NCI-H446 (cell line): ENCODE measurements around the gene GRIP1.

Source experiments
- DNase-seq, 2 experiments: peaks; one replicate each; lab custom pipeline; 2025; lab: John Stamatoyannopoulos, UW

Gene GRIP1

GRCh38 chr12:66392266-66392915, 286.5 kb downstream of the GRIP1 start:
- DNase-seq: peak in 1 of 2 experiments; percentile 1

GRCh38 chr12:66388517-66388916, 290.4 kb downstream of the GRIP1 start:
- DNase-seq: no peak

GRCh38 chr12:66387117-66387516, 291.8 kb downstream of the GRIP1 start:
- peak; percentile 60 to 83 for DNase-seq

GRCh38 chr12:66380769-66381535, 297.9 kb downstream of the GRIP1 start:
- no peak for DNase-seq

GRCh38 chr12:66379616-66380015, 299.3 kb downstream of the GRIP1 start:
- DNase-seq: no peak

- no peak for DNase-seq
These were observed 303.3 kb downstream of the GRIP1 start for GRCh38 chr12:66375560-66375959.

GRCh38 chr12:66371982-66372381, 306.9 kb downstream of the GRIP1 start:
- no peak for DNase-seq

GRCh38 chr12:66367015-66367667, 311.7 kb downstream of the GRIP1 start:
- no peak for DNase-seq

GRCh38 chr12:66365718-66366490, 313.0 kb downstream of the GRIP1 start:
- DNase-seq: no peak

- peak; percentile 4 to 71 for DNase-seq
These were observed 317.2 kb downstream of the GRIP1 start for GRCh38 chr12:66361703-66362102.

- peak in 1 of 2 experiments; percentile 7 for DNase-seq
These were observed 319.6 kb downstream of the GRIP1 start for GRCh38 chr12:66359300-66359699.

GRCh38 chr12:66354291-66354690, 324.6 kb downstream of the GRIP1 start:
- DNase-seq: peak in 1 of 2 experiments; percentile 61

- DNase-seq: no peak
These were observed 326.0 kb downstream of the GRIP1 start for GRCh38 chr12:66352899-66353298.

GRCh38 chr12:66352197-66352596, 326.7 kb downstream of the GRIP1 start:
- peak; percentile 3 to 53 for DNase-seq

GRCh38 chr12:66351301-66351700, 327.6 kb downstream of the GRIP1 start:
- no peak for DNase-seq

GRCh38 chr12:66345956-66346355, 332.9 kb downstream of the GRIP1 start:
- DNase-seq: no peak

GRCh38 chr12:66345212-66345611, 333.7 kb downstream of the GRIP1 start:
- DNase-seq: no peak

GRCh38 chr12:66341126-66341525, 337.8 kb downstream of the GRIP1 start:
- DNase-seq: no peak

- DNase-seq: no peak
These were observed 338.7 kb downstream of the GRIP1 start for GRCh38 chr12:66340131-66340530.

- no peak for DNase-seq
These were observed 341.4 kb downstream of the GRIP1 start for GRCh38 chr12:66337381-66338010.

GRCh38 chr12:66335746-66336145, 343.1 kb downstream of the GRIP1 start:
- no peak for DNase-seq

GRCh38 chr12:66331814-66332213, 347.1 kb downstream of the GRIP1 start:
- DNase-seq: no peak
